Caco-2 (cell line): Measurements from ENCODE around the gene SLC35F2. TPM values are rescaled to one million over a fixed set of nuclear protein-coding genes. Genes with fewer than 3 reads are reported as not detected.

Experiments
- BruUV-seq: library from RNA; stranded (reverse); fragments of 400-500 nt; replicated peaks from 2 replicates; lab custom pipeline; 2021; lab: Mats Ljungman, UMichigan
- CTCF ChIA-PET: fragments of 300-600 bp; sonication (Branson Sonifier 250); formaldehyde crosslinking; loops from one replicate; lab custom pipeline; 2022; ENCODE audit warnings: antibody characterized with exemption; lab: Charles Lee
- POLR2A ChIA-PET: fragments of 300-600 bp; sonication (Branson Sonifier 250); formaldehyde crosslinking; loops from one replicate; lab custom pipeline; 2022; ENCODE audit warnings: antibody characterized with exemption; lab: Charles Lee
- DNase-seq, 2 experiments: peaks; one replicate each; pipeline versions ENCODE4 v3.0.0 to v3.0.0-alpha.2; 2020 to 2022
- H3K27me3 ChIP-seq: replicated peaks from 2 replicates; pipeline ENCODE4 v1.6.0; 2011; ENCODE audit warnings: low read length; ENCODE audit not compliant: control insufficient read depth, insufficient read depth
- H3K36me3 ChIP-seq: 2 replicates; pipeline ENCODE4 v1.5.1; 2011; ENCODE audit warnings: low read length; ENCODE audit not compliant: control insufficient read depth, insufficient read depth
- H3K4me1 ChIP-seq: fragments of 250-450 bp; sonication (Bioruptor Pico); 2 replicates; pipeline ENCODE4 v1.5.1; 2020; ENCODE audit warnings: mild to moderate bottlenecking
- H3K4me3 ChIP-seq: 2 replicates; pipeline ENCODE4 v1.5.1; 2011; ENCODE audit warnings: low read depth, mild to moderate bottlenecking, control low read depth, low read length
- H3K9me3 ChIP-seq: fragments of 250-450 bp; sonication (Bioruptor Pico); 2 replicates; pipeline ENCODE4 v1.5.1; 2020; ENCODE audit warnings: mild to moderate bottlenecking, moderate library complexity
- H3K27ac Mint-ChIP-seq: one replicate; pipeline ENCODE4 v1.8.0; 2022; ENCODE audit warnings: mixed read lengths; ENCODE audit not compliant: unreplicated experiment
- H3K27me3 Mint-ChIP-seq: one replicate; pipeline ENCODE4 v1.8.0; 2022; ENCODE audit warnings: mixed read lengths; ENCODE audit not compliant: insufficient read depth, unreplicated experiment
- H3K36me3 Mint-ChIP-seq: one replicate; pipeline ENCODE4 v1.8.0; 2022; ENCODE audit warnings: mild to moderate bottlenecking, mixed read lengths; ENCODE audit not compliant: insufficient read depth, unreplicated experiment
- H3K4me1 Mint-ChIP-seq: one replicate; pipeline ENCODE4 v1.8.0; 2022; ENCODE audit warnings: low read depth, mixed read lengths; ENCODE audit not compliant: unreplicated experiment
- H3K4me3 Mint-ChIP-seq: one replicate; pipeline ENCODE4 v1.8.0; 2022; ENCODE audit warnings: mild to moderate bottlenecking, moderate library complexity, mixed read lengths; ENCODE audit not compliant: unreplicated experiment
- H3K9me3 Mint-ChIP-seq: one replicate; pipeline ENCODE4 v1.8.0; 2022; ENCODE audit warnings: mixed read lengths; ENCODE audit not compliant: unreplicated experiment
- intact Hi-C: fragments of 100-400 bp; cut with micrococcal nuclease; formaldehyde crosslinking; loops from one replicate; pipeline ENCODE4 v1.10.0; 2022; ENCODE audit not compliant: unreplicated experiment
- total RNA-seq: library from RNA; stranded (reverse); gene quantifications from 2 replicates; pipeline ENCODE4 v1.2.3, GENCODE V29; 2022
- TF ChIP-seq, protein P1 (sequence below), 2 experiments: fragments of 200-600 bp in 1 of 2; IDR thresholded peaks; 1 replicate in 1 of 2; 2 replicates in 1 of 2; pipeline versions ENCODE4 v1.5.1 to v1.8.0; 2011 to 2022; ENCODE audit warnings: antibody characterized with exemption in 1 of 2, control low read depth in 1 of 2, inconsistent platforms in 1 of 2, low read depth in 1 of 2, low read length in 1 of 2, mild to moderate bottlenecking in 1 of 2, moderate library complexity in 1 of 2; ENCODE audit not compliant: insufficient read depth in 1 of 2, severe bottlenecking in 1 of 2, unreplicated experiment in 1 of 2

SLC35F2 gene
- total RNA-seq, 1 experiment from 2014 or later = 44.9 TPM

DNA sequence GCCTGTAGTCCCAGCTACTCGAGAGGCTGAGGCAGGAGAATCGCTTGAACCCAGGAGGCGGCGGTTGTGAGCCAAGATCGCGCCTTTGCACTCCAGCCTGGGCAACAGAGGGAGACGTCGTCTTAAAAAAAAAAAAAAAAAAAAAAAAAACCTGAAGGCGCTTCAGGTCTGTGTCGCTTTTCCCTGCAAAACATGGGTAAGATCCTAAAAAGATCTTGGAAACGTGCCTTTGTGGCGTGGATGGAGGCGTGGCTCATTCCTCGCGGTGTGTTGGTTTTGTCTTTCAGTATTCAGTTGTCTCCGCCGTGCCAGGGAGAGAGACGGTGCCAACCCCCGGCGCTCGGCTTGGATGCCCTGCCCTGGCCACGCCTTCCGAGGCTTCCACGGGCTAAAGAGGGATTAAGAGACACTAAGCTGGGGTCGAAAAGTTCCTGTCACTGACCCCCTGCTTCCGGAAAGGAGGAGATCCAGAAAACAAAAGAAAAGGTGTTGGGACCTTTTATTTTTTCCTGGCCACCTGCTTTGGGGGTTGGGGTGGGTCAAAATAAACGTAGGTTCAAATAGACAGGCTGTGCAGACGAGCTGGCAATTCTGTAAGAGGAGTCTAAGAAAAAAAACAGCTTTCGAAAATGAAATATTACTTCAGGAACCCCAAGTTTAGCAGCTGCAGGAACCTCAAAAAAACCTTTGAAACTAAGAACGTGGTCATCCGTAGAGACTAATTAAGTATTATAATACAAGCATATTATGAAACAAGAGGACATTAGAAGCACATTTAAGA lies 1.1 kb upstream of the SLC35F2 start:
- H3K27ac Mint-ChIP-seq = peak overlapping the region; percentile 85
- BruUV-seq = no TSS peak
- DNase-seq = peak; percentile 43 to 47

DNA sequence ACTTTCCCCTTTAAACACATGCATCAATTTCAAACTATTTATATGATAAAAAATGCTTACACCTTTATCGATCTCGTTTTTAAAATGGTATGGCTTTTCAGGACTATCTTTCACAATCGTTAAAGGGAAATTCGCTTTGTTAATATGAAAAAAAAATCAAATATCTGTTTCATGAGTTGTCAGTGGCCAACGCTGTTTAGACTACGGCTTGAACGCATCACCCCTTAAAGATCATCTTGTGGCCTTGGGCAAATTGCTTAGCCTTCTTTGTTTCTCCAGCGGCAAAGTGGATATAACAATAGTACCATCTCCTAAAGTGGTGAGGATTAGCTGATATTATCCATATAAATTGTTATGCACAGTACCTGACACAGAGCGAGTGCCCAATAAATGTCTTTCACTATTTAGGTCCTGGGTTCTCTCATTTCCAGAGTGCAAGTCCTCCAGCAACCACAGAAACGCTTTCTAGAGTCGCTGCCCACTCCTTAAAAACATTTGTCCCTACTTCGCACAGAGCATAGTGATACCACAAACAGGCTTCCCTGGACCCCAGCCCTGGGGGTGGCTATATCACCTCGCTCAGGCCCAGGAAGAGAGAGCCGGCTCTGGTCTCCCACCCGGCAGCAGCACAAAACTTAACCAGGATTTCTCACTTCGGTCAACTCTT lies 904 bp downstream of the SLC35F2 start:
- Histone ChIP-seq H3K27me3 (no peaks in the 10 kb centered on the region), H3K9me3 (no peaks in the 10 kb centered on the region), H3K36me3 (no peaks in the 10 kb centered on the region), H3K4me3 (peak overlapping the region; percentile 50), H3K4me1 (peaks cover 5% of the 10 kb centered on the region)
- no peaks in the 10 kb centered on the region for H3K9me3 Mint-ChIP-seq
- peaks cover 17% of the 10 kb centered on the region for H3K36me3 Mint-ChIP-seq
- peak overlapping the region; percentile 85 for H3K27ac Mint-ChIP-seq
- peaks cover 13% of the 10 kb centered on the region for H3K4me1 Mint-ChIP-seq
- TF ChIP-seq, protein P1, sequence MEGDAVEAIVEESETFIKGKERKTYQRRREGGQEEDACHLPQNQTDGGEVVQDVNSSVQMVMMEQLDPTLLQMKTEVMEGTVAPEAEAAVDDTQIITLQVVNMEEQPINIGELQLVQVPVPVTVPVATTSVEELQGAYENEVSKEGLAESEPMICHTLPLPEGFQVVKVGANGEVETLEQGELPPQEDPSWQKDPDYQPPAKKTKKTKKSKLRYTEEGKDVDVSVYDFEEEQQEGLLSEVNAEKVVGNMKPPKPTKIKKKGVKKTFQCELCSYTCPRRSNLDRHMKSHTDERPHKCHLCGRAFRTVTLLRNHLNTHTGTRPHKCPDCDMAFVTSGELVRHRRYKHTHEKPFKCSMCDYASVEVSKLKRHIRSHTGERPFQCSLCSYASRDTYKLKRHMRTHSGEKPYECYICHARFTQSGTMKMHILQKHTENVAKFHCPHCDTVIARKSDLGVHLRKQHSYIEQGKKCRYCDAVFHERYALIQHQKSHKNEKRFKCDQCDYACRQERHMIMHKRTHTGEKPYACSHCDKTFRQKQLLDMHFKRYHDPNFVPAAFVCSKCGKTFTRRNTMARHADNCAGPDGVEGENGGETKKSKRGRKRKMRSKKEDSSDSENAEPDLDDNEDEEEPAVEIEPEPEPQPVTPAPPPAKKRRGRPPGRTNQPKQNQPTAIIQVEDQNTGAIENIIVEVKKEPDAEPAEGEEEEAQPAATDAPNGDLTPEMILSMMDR (IDR thresholded peaks at IDR 0.05; ENCODE audit: insufficient read depth in 1 of 2, low read depth in 1 of 2, low read length in 1 of 2, severe bottlenecking in 1 of 2, unreplicated experiment in 1 of 2) = no peak
- ChIA-PET POLR2A (no interaction called here), CTCF (no interaction called here)
- peak overlapping the region; percentile 93 for H3K4me3 Mint-ChIP-seq
- DNase-seq = no peak
- intact Hi-C loops = loop anchor here (1.0 to 2.0 kb wide), 3 partner anchors 23 to 151 kb away; partner anchors contain the start of gene CUL5
- BruUV-seq = TSS peak; percentile 61
- no peaks in the 10 kb centered on the region for H3K27me3 Mint-ChIP-seq

More for the DNA sequence above, 1.1 kb upstream of the SLC35F2 start:
- H3K4me3 ChIP-seq = peak overlapping the region; percentile 50
- no peaks in the 10 kb centered on the region for H3K9me3 Mint-ChIP-seq
- TF ChIP-seq, protein P1 (IDR thresholded peaks at IDR 0.05; ENCODE audit: insufficient read depth in 1 of 2, low read depth in 1 of 2, low read length in 1 of 2, severe bottlenecking in 1 of 2, unreplicated experiment in 1 of 2) = no peak
- peaks cover 7% of the 10 kb centered on the region for H3K4me1 Mint-ChIP-seq
- H3K36me3 Mint-ChIP-seq = peaks cover 17% of the 10 kb centered on the region
- POLR2A ChIA-PET = interaction anchor here (0.8 kb wide), 1 partner anchor 149 kb away, joined by 5 read pairs; the partner anchor contains the start of gene CUL5
- H3K27me3 Mint-ChIP-seq = no peaks in the 10 kb centered on the region
- peak overlapping the region; percentile 93 for H3K4me3 Mint-ChIP-seq
- no peaks in the 10 kb centered on the region for H3K9me3 ChIP-seq
- intact Hi-C loops = loop anchor here (1.0 to 2.0 kb wide), 2 partner anchors 39 to 149 kb away; partner anchors contain the start of gene CUL5
- H3K4me1 ChIP-seq = peaks cover 5% of the 10 kb centered on the region
- H3K36me3 ChIP-seq = no peaks in the 10 kb centered on the region
- no peaks in the 10 kb centered on the region for H3K27me3 ChIP-seq
- CTCF ChIA-PET = interaction anchor here (0.7 to 1.2 kb wide), 2 partner anchors 89 to 136 kb away, joined by 3 to 7 read pairs; no protein-coding TSS in a partner anchor

- no peak overlapping the region for H3K4me3 ChIP-seq
- H3K36me3 ChIP-seq = no peaks in the 10 kb centered on the region
- POLR2A ChIA-PET = no interaction called here
- H3K27ac Mint-ChIP-seq = no peak overlapping the region
- intact Hi-C loops = no loop called here
- peaks cover 17% of the 10 kb centered on the region for H3K36me3 Mint-ChIP-seq
- H3K9me3 Mint-ChIP-seq = no peaks in the 10 kb centered on the region
- peak overlapping the region; percentile 93 for H3K4me3 Mint-ChIP-seq
- TF ChIP-seq, protein P1 (IDR thresholded peaks at IDR 0.05; ENCODE audit: insufficient read depth in 1 of 2, low read depth in 1 of 2, low read length in 1 of 2, severe bottlenecking in 1 of 2, unreplicated experiment in 1 of 2) = no peak
- CTCF ChIA-PET = no interaction called here
- no peaks in the 10 kb centered on the region for H3K27me3 Mint-ChIP-seq
- no TSS peak for BruUV-seq
- H3K9me3 ChIP-seq = no peaks in the 10 kb centered on the region
- peaks cover 5% of the 10 kb centered on the region for H3K4me1 ChIP-seq
- H3K27me3 ChIP-seq = no peaks in the 10 kb centered on the region
- peaks cover 13% of the 10 kb centered on the region for H3K4me1 Mint-ChIP-seq
- no peak for DNase-seq
Measured at GRCh38 chr11:107856981-107857517, 1.5 kb downstream of the SLC35F2 start.
